ENCODE data around the gene HERC3. TPM values are rescaled to one million over a fixed set of nuclear protein-coding genes. Genes with fewer than 3 reads are reported as not detected.

Gene HERC3
- total and polyA plus RNA-seq, 4 donors, result 5.5 to 46.2 (median 21.7) TPM

DNA sequence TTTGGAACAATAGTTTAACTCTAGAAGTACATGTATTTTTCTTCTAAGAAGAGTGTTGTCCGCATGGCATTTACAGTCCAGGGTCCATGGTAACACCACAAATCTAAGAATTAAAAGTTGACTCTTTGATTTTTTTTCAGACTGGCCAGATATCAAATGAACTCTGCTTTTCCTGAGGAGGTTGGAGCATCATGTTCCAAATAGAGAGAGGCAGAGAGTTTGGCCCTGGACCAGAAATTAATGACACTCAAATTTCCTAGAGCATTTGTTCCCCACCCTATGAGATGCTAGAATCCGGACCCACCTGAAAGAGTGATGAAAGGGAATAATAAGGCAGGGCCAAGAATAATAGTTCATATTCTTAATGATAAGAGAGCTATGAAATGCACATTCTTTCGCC lies 152.3 kb downstream of the HERC3 start:
- intact Hi-C loops (cut with DNase I), result no loop called here
- no peak overlapping the region for H3K4me3 ChIP-seq (ENCODE audit: low read length in 2 of 2)
- ATAC-seq (ENCODE audit: low FRiP score) (no peak), DNase-seq (no peak)
- no peaks in the 10 kb centered on the region for H3K9me3 ChIP-seq (ENCODE audit: control insufficient read depth, low read length)
- H3K36me3 ChIP-seq (ENCODE audit: control insufficient read depth in 1 of 2, insufficient read depth in 2 of 2, low read length in 1 of 2), result peaks cover 2 to 6% of the 10 kb centered on the region in 2 donors
- no peaks in the 10 kb centered on the region for H3K27me3 ChIP-seq (ENCODE audit: control insufficient read depth in 1 of 2, insufficient read depth in 2 of 2, low read length in 1 of 2)
- H3K4me1 ChIP-seq (ENCODE audit: control insufficient read depth in 1 of 2, insufficient read depth in 2 of 2, low read length in 2 of 2), result peaks cover 2 to 17% of the 10 kb centered on the region in 2 donors
- 57 to 61% methylated on average over 3 of the region's 3 CpGs for WGBS, 2 donors
- peak overlapping the region in 1 of 2 donors; percentile 57 for H3K27ac ChIP-seq (ENCODE audit: low read depth in 1 of 2, low read length in 2 of 2)

DNA sequence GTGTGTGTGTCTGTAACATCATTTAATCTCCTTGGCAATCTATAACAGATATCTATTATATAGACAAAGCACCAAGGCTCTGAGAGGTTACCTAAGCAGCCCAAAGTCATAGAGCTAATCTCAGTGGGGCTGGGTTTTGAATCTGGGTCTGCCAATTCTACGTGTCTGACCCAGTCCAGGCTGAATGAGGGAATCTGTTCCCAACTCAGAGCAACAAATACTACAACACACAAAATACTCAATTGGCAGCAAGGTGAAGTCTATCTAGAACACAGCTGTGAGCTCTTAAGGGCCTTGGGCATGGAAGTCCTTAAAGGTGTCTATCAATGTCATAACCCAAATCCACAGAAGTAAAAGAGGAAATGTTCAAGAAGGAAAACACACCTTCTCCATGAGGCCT lies 152.9 kb downstream of the HERC3 start:
- peak overlapping the region; percentile 57 to 71 for H3K27ac ChIP-seq (ENCODE audit: low read depth in 1 of 2, low read length in 2 of 2)
- 13 to 21% methylated on average over 1 of the region's 1 CpG for WGBS, 2 donors
- H3K27me3 ChIP-seq (ENCODE audit: control insufficient read depth in 1 of 2, insufficient read depth in 2 of 2, low read length in 1 of 2), result no peaks in the 10 kb centered on the region
- peaks cover 2 to 17% of the 10 kb centered on the region in 2 donors for H3K4me1 ChIP-seq (ENCODE audit: control insufficient read depth in 1 of 2, insufficient read depth in 2 of 2, low read length in 2 of 2)
- ATAC-seq (ENCODE audit: low FRiP score), result peak; percentile 4
- H3K9me3 ChIP-seq (ENCODE audit: control insufficient read depth, low read length), result no peaks in the 10 kb centered on the region
- H3K36me3 ChIP-seq (ENCODE audit: control insufficient read depth in 1 of 2, insufficient read depth in 2 of 2, low read length in 1 of 2), result peaks cover 2 to 8% of the 10 kb centered on the region in 2 donors
- intact Hi-C loops (cut with DNase I), result no loop called here
- no peak for DNase-seq
- H3K4me3 ChIP-seq (ENCODE audit: low read length in 2 of 2), result no peak overlapping the region

DNA sequence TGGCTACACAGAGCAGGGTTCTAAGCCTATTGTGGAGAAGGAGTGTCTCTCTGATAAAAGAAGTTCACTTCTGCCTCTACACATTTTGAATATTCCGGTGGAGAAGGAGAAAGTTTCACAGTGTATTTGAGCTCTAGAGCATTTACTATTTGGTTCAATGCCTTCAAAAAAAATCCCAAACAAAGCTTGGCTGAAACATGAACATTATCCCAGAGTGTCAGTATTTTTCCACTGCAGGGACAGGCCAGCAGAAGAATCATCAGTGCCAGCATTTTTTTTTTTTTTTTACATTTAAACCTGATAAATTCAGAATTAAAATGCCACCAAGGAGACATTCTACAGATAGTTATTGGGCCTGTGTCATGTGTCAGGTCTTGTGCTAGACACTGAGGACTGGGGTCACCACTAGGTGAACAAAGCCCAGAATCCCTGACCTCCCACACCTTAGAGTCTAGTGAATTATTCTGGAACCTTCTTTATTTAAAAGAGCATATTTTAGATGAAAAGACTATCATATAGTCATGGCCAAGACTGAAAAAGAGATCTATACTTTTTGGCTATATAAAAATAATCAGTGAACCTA lies 153.4 kb downstream of the HERC3 start:
- intact Hi-C loops (cut with DNase I), result no loop called here
- ATAC-seq (ENCODE audit: low FRiP score) (peak; percentile 57), DNase-seq (no peak)
- Histone ChIP-seq H3K4me3 (ENCODE audit: low read length in 2 of 2) (no peak overlapping the region), H3K4me1 (ENCODE audit: control insufficient read depth in 1 of 2, insufficient read depth in 2 of 2, low read length in 2 of 2) (peaks cover 2 to 17% of the 10 kb centered on the region in 2 donors), H3K27ac (ENCODE audit: low read depth in 1 of 2, low read length in 2 of 2) (peak overlapping the region; percentile 57 to 71), H3K27me3 (ENCODE audit: control insufficient read depth in 1 of 2, insufficient read depth in 2 of 2, low read length in 1 of 2) (no peaks in the 10 kb centered on the region), H3K9me3 (ENCODE audit: control insufficient read depth, low read length) (no peaks in the 10 kb centered on the region), H3K36me3 (ENCODE audit: control insufficient read depth in 1 of 2, insufficient read depth in 2 of 2, low read length in 1 of 2) (peaks cover 2 to 8% of the 10 kb centered on the region in 2 donors)
- 6 to 17% methylated on average over 1 of the region's 1 CpG for WGBS, 2 donors

DNA sequence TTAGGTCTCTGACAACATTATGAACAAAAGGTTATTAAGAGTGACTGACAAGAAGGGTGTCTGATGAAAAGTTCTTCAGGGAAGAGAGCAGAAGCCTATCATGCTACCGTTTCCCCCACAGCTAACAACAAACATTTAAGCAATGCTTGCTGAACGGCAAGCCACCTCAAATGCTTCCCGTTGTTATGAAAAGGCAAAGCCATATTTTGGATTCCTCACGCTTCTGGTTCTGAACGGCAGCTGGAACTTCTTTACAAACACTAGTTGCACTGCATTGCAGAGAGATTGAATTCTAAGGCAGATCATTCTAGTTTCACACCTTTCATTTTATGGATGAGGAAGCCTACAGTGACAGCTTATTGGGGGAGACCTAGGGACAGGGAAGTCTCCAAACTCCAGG lies 153.9 kb downstream of the HERC3 start:
- WGBS, 2 donors, result 56% methylated on average over 5 of the region's 5 CpGs
- peaks cover 2 to 8% of the 10 kb centered on the region in 2 donors for H3K36me3 ChIP-seq (ENCODE audit: control insufficient read depth in 1 of 2, insufficient read depth in 2 of 2, low read length in 1 of 2)

DNA sequence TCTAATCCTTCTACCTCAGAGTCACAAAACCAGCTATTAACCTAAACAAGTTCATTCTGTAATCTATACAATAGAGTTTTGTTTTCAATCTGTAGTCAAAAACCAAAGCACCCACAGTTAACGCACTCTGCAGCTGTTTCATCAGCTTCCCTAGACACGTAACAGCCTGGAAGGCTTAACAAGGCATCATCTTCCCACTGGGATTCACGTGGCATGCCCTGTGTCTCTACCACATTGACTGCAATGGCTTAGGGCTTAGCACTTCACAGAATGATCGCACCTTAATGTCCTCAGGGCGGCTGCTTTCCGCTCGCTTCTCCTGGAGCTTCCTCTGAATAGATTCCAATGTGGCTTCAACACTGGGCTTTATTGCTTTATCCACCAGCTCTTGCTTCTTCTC lies 155.1 kb downstream of the HERC3 start:
- WGBS, 2 donors, result 97 to 98% methylated on average over 7 of the region's 7 CpGs
- DNase-seq, result no peak

More for the DNA sequence above, 153.9 kb downstream of the HERC3 start:
- no peaks in the 10 kb centered on the region for H3K9me3 ChIP-seq (ENCODE audit: control insufficient read depth, low read length)
- H3K4me3 ChIP-seq (ENCODE audit: low read length in 2 of 2), result no peak overlapping the region
- peaks cover 2 to 17% of the 10 kb centered on the region in 2 donors for H3K4me1 ChIP-seq (ENCODE audit: control insufficient read depth in 1 of 2, insufficient read depth in 2 of 2, low read length in 2 of 2)
- H3K27me3 ChIP-seq (ENCODE audit: control insufficient read depth in 1 of 2, insufficient read depth in 2 of 2, low read length in 1 of 2), result no peaks in the 10 kb centered on the region
- intact Hi-C loops (cut with DNase I), result no loop called here
- DNase-seq (no peak), ATAC-seq (ENCODE audit: low FRiP score) (no peak)
- H3K27ac ChIP-seq (ENCODE audit: low read depth in 1 of 2, low read length in 2 of 2), result peak overlapping the region in 1 of 2 donors; percentile 42

DNA sequence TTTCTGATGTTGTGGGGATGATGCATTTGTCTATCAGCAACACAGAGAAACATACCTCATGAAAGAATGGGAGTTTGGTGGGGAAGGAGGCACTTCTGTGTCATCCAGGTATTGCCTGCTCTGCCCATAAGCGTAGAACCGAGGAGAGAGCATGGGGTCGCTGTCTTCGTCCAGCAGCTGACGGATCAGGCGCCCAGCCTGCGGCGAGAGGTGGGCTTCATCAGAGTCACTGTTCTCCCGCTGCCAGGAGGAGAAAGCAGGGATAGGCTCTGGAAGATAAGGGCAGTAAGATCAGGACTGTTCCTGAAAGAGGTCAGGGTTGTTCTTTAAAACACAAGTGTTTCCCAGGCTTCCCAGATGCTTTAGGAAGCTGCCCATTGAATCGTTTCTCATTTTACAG lies 158.1 kb downstream of the HERC3 start:
- Histone ChIP-seq H3K36me3 (ENCODE audit: control insufficient read depth in 1 of 2, insufficient read depth in 2 of 2, low read length in 1 of 2) (peaks cover 2 to 8% of the 10 kb centered on the region in 2 donors), H3K9me3 (ENCODE audit: control insufficient read depth, low read length) (no peaks in the 10 kb centered on the region), H3K27ac (ENCODE audit: low read depth in 1 of 2, low read length in 2 of 2) (no peak overlapping the region), H3K4me1 (ENCODE audit: control insufficient read depth in 1 of 2, insufficient read depth in 2 of 2, low read length in 2 of 2) (peaks cover under 1 to 7% of the 10 kb centered on the region in 2 donors), H3K4me3 (ENCODE audit: low read length in 2 of 2) (no peak overlapping the region), H3K27me3 (ENCODE audit: control insufficient read depth in 1 of 2, insufficient read depth in 2 of 2, low read length in 1 of 2) (no peaks in the 10 kb centered on the region)
- ATAC-seq (ENCODE audit: low FRiP score), result no peak
- no peak for DNase-seq
- intact Hi-C loops (cut with DNase I), result no loop called here
- WGBS, 2 donors, result 96% methylated on average over 10 of the region's 10 CpGs

More for the DNA sequence above, 155.1 kb downstream of the HERC3 start:
- Histone ChIP-seq H3K27me3 (ENCODE audit: control insufficient read depth in 1 of 2, insufficient read depth in 2 of 2, low read length in 1 of 2) (no peaks in the 10 kb centered on the region), H3K4me1 (ENCODE audit: control insufficient read depth in 1 of 2, insufficient read depth in 2 of 2, low read length in 2 of 2) (peaks cover 2 to 17% of the 10 kb centered on the region in 2 donors), H3K36me3 (ENCODE audit: control insufficient read depth in 1 of 2, insufficient read depth in 2 of 2, low read length in 1 of 2) (peaks cover 2 to 8% of the 10 kb centered on the region in 2 donors), H3K27ac (ENCODE audit: low read depth in 1 of 2, low read length in 2 of 2) (no peak overlapping the region), H3K4me3 (ENCODE audit: low read length in 2 of 2) (no peak overlapping the region), H3K9me3 (ENCODE audit: control insufficient read depth, low read length) (no peaks in the 10 kb centered on the region)
- no peak for ATAC-seq (ENCODE audit: low FRiP score)
- intact Hi-C loops (cut with DNase I), result no loop called here

DNA sequence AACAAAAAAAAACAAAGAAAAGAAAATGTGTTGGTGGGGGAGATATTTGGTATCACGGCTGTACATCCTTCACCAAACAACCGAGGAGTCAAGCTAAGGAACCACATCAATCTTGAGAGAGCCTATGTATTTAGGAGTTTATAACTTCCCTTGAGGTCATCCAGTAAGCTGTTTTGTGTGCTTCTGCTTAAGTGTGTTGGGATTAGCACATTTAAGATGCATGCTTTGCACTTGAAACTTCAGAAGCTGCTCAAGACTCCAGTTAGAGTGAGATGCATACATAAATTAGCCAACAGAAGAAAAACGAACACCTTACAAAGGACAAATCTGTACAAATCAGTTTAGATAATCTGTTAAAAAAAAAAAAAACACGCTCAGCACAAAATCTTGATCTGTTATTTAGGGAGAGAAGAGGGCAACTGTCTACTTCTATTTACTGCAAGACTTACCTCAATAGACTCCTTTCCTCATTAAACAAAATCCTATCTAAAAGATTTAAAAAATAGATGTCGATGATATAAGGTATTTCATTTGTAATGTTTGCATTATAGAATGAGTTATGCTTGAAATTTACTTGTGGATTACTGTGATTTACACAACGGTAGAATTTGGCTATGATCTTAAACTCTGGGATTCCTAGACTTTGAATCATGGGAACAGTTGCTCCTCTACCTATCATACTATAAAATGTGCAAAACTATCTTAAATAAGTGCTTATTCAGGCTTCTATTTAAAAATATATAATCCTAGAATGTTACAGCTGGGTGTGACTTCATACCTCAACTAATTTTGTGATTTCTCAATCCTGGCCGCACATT lies 159.2 kb downstream of the HERC3 start:
- DNase-seq, result no peak
- H3K27me3 ChIP-seq (ENCODE audit: control insufficient read depth in 1 of 2, insufficient read depth in 2 of 2, low read length in 1 of 2), result no peaks in the 10 kb centered on the region
- 68 to 74% methylated on average over 7 of the region's 7 CpGs for WGBS, 2 donors
- intact Hi-C loops (cut with DNase I), result no loop called here
- ATAC-seq (ENCODE audit: low FRiP score), result no peak
- H3K9me3 ChIP-seq (ENCODE audit: control insufficient read depth, low read length), result no peaks in the 10 kb centered on the region
- H3K4me1 ChIP-seq (ENCODE audit: control insufficient read depth in 1 of 2, insufficient read depth in 2 of 2, low read length in 2 of 2), result peaks cover 0 to 8% of the 10 kb centered on the region in 2 donors
- H3K36me3 ChIP-seq (ENCODE audit: control insufficient read depth in 1 of 2, insufficient read depth in 2 of 2, low read length in 1 of 2), result peaks cover 2 to 8% of the 10 kb centered on the region in 2 donors
- no peak overlapping the region for H3K27ac ChIP-seq (ENCODE audit: low read depth in 1 of 2, low read length in 2 of 2)
- H3K4me3 ChIP-seq (ENCODE audit: low read length in 2 of 2), result no peak overlapping the region

DNA sequence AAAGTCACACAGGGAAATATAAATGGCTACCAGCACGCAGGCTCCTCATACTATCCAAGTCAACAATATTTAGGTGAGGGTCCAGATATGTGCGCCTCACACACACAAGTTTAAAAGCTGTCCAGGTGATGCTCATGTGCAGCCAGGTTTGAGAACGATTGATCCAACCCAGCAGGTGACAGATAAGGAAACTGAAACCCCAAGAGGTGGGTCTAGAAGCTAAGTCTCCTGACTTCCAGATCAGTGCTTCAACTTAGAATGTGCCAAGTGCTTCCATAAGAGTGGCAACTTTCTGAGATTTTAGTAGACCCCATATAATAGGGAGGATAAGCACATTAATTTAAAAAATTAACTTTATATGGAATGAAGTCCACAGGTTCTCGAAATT lies 159.8 kb downstream of the HERC3 start:
- H3K36me3 ChIP-seq (ENCODE audit: control insufficient read depth in 1 of 2, insufficient read depth in 2 of 2, low read length in 1 of 2), result peaks cover 2 to 7% of the 10 kb centered on the region in 2 donors

More for the DNA sequence above, 159.8 kb downstream of the HERC3 start:
- 67 to 72% methylated on average over 4 of the region's 4 CpGs for WGBS, 2 donors
- no peak for ATAC-seq (ENCODE audit: low FRiP score)
- intact Hi-C loops (cut with DNase I), result no loop called here
- Histone ChIP-seq H3K27me3 (ENCODE audit: control insufficient read depth in 1 of 2, insufficient read depth in 2 of 2, low read length in 1 of 2) (no peaks in the 10 kb centered on the region), H3K9me3 (ENCODE audit: control insufficient read depth, low read length) (no peaks in the 10 kb centered on the region), H3K27ac (ENCODE audit: low read depth in 1 of 2, low read length in 2 of 2) (no peak overlapping the region), H3K4me1 (ENCODE audit: control insufficient read depth in 1 of 2, insufficient read depth in 2 of 2, low read length in 2 of 2) (peaks cover 0 to 8% of the 10 kb centered on the region in 2 donors), H3K4me3 (ENCODE audit: low read length in 2 of 2) (no peak overlapping the region)
- no peak for DNase-seq

Data from aorta (tissue), 5 donors.